ENCODE results near the gene NUDT1.

DNA sequence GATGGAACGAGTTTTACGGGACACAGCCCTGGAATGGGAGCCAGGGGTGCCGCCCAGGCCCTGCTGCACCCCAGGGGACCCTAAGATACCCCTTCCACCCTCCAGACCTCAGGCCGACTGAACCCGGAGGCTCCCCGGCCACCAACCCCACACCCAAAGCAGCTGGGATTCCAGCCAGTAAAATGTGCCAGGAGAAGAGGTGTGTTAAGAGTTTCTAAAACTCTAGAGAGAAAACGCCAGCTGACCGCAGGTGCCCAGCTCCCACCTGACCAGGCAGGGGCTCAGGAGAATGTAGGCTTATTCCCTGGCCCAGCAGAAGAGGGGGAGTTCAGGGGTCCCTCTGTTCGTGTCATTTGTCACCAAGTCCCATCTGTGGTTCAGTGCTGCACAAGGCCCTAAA lies 17.5 kb downstream of the NUDT1 start:
- no peak for TF ChIP-seq EZH2 (IDR thresholded peaks at IDR 0.05; ENCODE audit: insufficient read depth, poor library complexity, severe bottlenecking)
- TF ChIP-seq EZH2phosphoT487 (IDR thresholded peaks at IDR 0.05; ENCODE audit: insufficient read depth, low read depth), result no peak
